GM23338 (cell line): ENCODE measurements around the gene CMSS1. TPM values are rescaled to one million over a fixed set of nuclear protein-coding genes. Genes with fewer than 3 reads are reported as not detected.

ENCODE experiments used
- ATAC-seq: fragments of 200-7000 bp; cut with Tn5 transposase; 3 replicates; pipeline ENCODE4 v1.9.1; 2020
- DNase-seq: peaks from one replicate; pipeline ENCODE4 v3.0.0-alpha.2; 2015; ENCODE audit warnings: low spot score
- H2AFZ ChIP-seq: fragments of 200-600 bp; sonication (generic); 2 replicates; pipeline ENCODE4 v1.8.0; 2016; ENCODE audit warnings: antibody characterized with exemption, mild to moderate bottlenecking, moderate library complexity
- H3F3A ChIP-seq: fragments of 200-600 bp; sonication (generic); replicated peaks from 2 replicates; pipeline ENCODE4 v1.8.0; 2017; ENCODE audit warnings: antibody characterized with exemption, mixed run types, low read depth
- H3K27ac ChIP-seq: fragments of 200-600 bp; sonication (generic); 2 replicates; pipeline ENCODE4 v1.6.1; 2016; ENCODE audit warnings: low read depth
- H3K27me3 ChIP-seq: fragments of 200-600 bp; sonication (generic); 2 replicates; pipeline ENCODE4 v1.8.0; 2016; ENCODE audit warnings: mild to moderate bottlenecking, mixed run types, moderate library complexity; ENCODE audit not compliant: insufficient read depth
- H3K36me3 ChIP-seq: fragments of 200-600 bp; sonication (generic); 2 replicates; pipeline ENCODE4 v1.8.0; 2016; ENCODE audit warnings: mild to moderate bottlenecking; ENCODE audit not compliant: insufficient read depth
- H3K4me1 ChIP-seq: fragments of 200-600 bp; sonication (generic); 2 replicates; pipeline ENCODE4 v1.8.0; 2016; ENCODE audit warnings: mild to moderate bottlenecking, moderate library complexity; ENCODE audit not compliant: insufficient read depth
- H3K4me2 ChIP-seq: fragments of 200-600 bp; sonication (generic); 2 replicates; pipeline ENCODE4 v1.7.1; 2017; ENCODE audit warnings: mixed run types
- H3K4me3 ChIP-seq: fragments of 200-600 bp; sonication (generic); 2 replicates; pipeline ENCODE4 v1.6.1; 2016; ENCODE audit warnings: mixed run types
- H3K79me2 ChIP-seq: fragments of 200-600 bp; sonication (generic); replicated peaks from 2 replicates; pipeline ENCODE4 v1.8.0; 2017; ENCODE audit warnings: mild to moderate bottlenecking; ENCODE audit not compliant: insufficient read depth
- H3K9me2 ChIP-seq: fragments of 200-600 bp; sonication (generic); 2 replicates; pipeline ENCODE4 v1.8.0; 2017; ENCODE audit not compliant: insufficient read depth
- H4K20me1 ChIP-seq: fragments of 200-600 bp; sonication (generic); replicated peaks from 2 replicates; pipeline ENCODE4 v1.8.0; 2017; ENCODE audit warnings: mild to moderate bottlenecking; ENCODE audit not compliant: insufficient read depth
- H3K27ac Mint-ChIP-seq: 2 replicates; pipeline ENCODE4 v1.8.0; 2020; ENCODE audit warnings: inconsistent platforms, mild to moderate bottlenecking, moderate library complexity, mixed read lengths
- H3K27me3 Mint-ChIP-seq: 3 replicates; pipeline ENCODE4 v1.8.0; 2022; ENCODE audit warnings: low read depth, mild to moderate bottlenecking, moderate library complexity, mixed read lengths, inconsistent platforms; ENCODE audit not compliant: insufficient read depth, poor library complexity
- H3K36me3 Mint-ChIP-seq: 3 replicates; pipeline ENCODE4 v1.8.0; 2021; ENCODE audit warnings: low read depth, mild to moderate bottlenecking, inconsistent platforms, moderate library complexity, mixed read lengths
- H3K4me1 Mint-ChIP-seq: 3 replicates; pipeline ENCODE4 v1.8.0; 2020; ENCODE audit warnings: mild to moderate bottlenecking, inconsistent platforms, mixed read lengths
- H3K4me3 Mint-ChIP-seq: 3 replicates; pipeline ENCODE4 v1.8.0; 2021; ENCODE audit warnings: moderate library complexity, mild to moderate bottlenecking, inconsistent platforms, mixed read lengths
- H3K9me3 Mint-ChIP-seq: 3 replicates; pipeline ENCODE4 v1.8.0; 2020; ENCODE audit warnings: moderate library complexity, mild to moderate bottlenecking, inconsistent platforms, mixed read lengths
- CREB1 ChIP-seq: fragments of 250-450 bp; sonication (Bioruptor Pico); IDR thresholded peaks from 2 replicates; pipeline ENCODE4 v1.5.0; 2020; ENCODE audit warnings: low read depth, mild to moderate bottlenecking, moderate library complexity
- EZH2 ChIP-seq: fragments of 200-600 bp; sonication (generic); IDR thresholded peaks from one replicate; pipeline ENCODE4 v1.8.0; 2017; ENCODE audit warnings: antibody characterized with exemption, mild to moderate bottlenecking, low read depth; ENCODE audit not compliant: unreplicated experiment
- EZH2phosphoT487 ChIP-seq: fragments of 200-600 bp; sonication (generic); IDR thresholded peaks from one replicate; pipeline ENCODE4 v1.8.1; 2018; ENCODE audit warnings: antibody characterized with exemption; ENCODE audit not compliant: unreplicated experiment
- JUNB ChIP-seq: IDR thresholded peaks from one replicate; pipeline ENCODE4 v1.6.1; 2016; ENCODE audit warnings: antibody characterized with exemption; ENCODE audit not compliant: unreplicated experiment
- NANOG ChIP-seq: IDR thresholded peaks from 2 replicates; pipeline ENCODE4 v1.6.1; 2016; ENCODE audit warnings: antibody characterized with exemption, borderline replicate concordance
- POLR2AphosphoS5 ChIP-seq: IDR thresholded peaks from 2 replicates; pipeline ENCODE4 v1.6.1; 2016; ENCODE audit warnings: antibody characterized with exemption, low read depth
- STAT1 ChIP-seq: IDR thresholded peaks from one replicate; pipeline ENCODE4 v1.6.1; 2016; ENCODE audit warnings: antibody characterized with exemption; ENCODE audit not compliant: unreplicated experiment
- ZNF114 ChIP-seq: fragments of 250-450 bp; sonication (Bioruptor Pico); IDR thresholded peaks from 2 replicates; pipeline ENCODE4 v1.5.0; 2020; ENCODE audit warnings: mild to moderate bottlenecking, moderate library complexity
- ZNF331 ChIP-seq: fragments of 250-450 bp; sonication (Bioruptor Pico); IDR thresholded peaks from 2 replicates; pipeline ENCODE4 v1.5.0; 2020; ENCODE audit warnings: low read depth, mild to moderate bottlenecking, moderate library complexity
- polyA plus RNA-seq: library from polyadenylated mRNA; unstranded; fragments of >200 nt; fragmentation: Nextera tagmentation; extraction: Ambion mirVana; gene quantifications from 2 replicates; pipeline ENCODE4 v1.2.1, GENCODE V29; 2016
- total RNA-seq: library from RNA; depleted of rRNA; stranded (reverse); fragments of >200 nt; shearing (Covaris generic); gene quantifications from 2 replicates; pipeline ENCODE4 v1.2.3, GENCODE V29; 2014
- TF ChIP-seq, protein P1 (sequence below): IDR thresholded peaks from one replicate; pipeline ENCODE4 v1.6.1; 2018; ENCODE audit warnings: antibody characterized with exemption; ENCODE audit not compliant: unreplicated experiment
- TF ChIP-seq, protein P2 (sequence below): fragments of 250-450 bp; sonication (Bioruptor Pico); IDR thresholded peaks from 2 replicates; pipeline ENCODE4 v1.5.0; 2020; ENCODE audit warnings: mild to moderate bottlenecking, moderate library complexity
- TF ChIP-seq, protein P3 (sequence below), 2 experiments: fragments of 200-600 bp in 1 of 2; sonication (generic) in 1 of 2; conservative IDR thresholded peaks; 2 replicates each; pipeline versions ENCODE4 v1.5.1 to v1.6.1; 2016 to 2017; ENCODE audit warnings: antibody characterized with exemption in 2 of 2, low read depth in 2 of 2, mild to moderate bottlenecking in 2 of 2, moderate library complexity in 1 of 2

CMSS1 gene
- total and polyA plus RNA-seq, 2 experiments from 2014 or later: 39.4 to 187 TPM

DNA sequence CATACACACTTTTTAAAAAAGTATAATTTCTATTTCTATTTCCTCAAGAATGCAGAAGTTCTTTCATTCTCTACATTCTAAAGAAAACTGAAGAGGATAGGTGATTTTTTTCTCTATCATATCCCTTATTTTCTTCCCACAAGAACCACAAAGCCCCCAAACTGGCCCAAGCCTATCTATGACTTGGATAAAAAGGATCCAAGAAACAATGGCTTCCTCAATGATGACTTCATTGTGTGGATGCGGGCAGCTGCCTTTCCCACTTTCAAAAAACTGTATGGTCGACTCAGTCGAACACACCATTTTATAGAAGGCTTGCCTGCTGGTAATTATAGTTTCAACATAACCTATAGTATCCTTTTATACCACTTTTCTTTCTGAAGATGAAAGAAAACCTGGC lies 390.2 kb downstream of the CMSS1 start:
- Histone ChIP-seq H3K4me2 (no peak overlapping the region), H3K9me2 (no peaks in the 10 kb centered on the region), H3K36me3 (no peaks in the 10 kb centered on the region), H2AFZ (no peak overlapping the region), H3F3A (0 out of 2 replicates have a peak, but pooled peaks cover 4% of the 10 kb centered on the region), H4K20me1 (no peaks in the 10 kb centered on the region), H3K27me3 (no peaks in the 10 kb centered on the region), H3K4me3 (no peak overlapping the region), H3K27ac (no peak overlapping the region), H3K79me2 (no peaks in the 10 kb centered on the region), H3K4me1 (peaks cover 25% of the 10 kb centered on the region)
- Mint-ChIP-seq H3K27me3 (peaks cover 3% of the 10 kb centered on the region), H3K27ac (no peak overlapping the region), H3K9me3 (peaks cover 3% of the 10 kb centered on the region; the same call in 2 of the 3 replicates), H3K4me3 (no peak overlapping the region), H3K4me1 (peaks cover 24% of the 10 kb centered on the region), H3K36me3 (no peaks in the 10 kb centered on the region)
- no peak for TF ChIP-seq ZNF331 (CRISPR knock-in tag)
- no peak for ATAC-seq
- no peak for DNase-seq

DNA sequence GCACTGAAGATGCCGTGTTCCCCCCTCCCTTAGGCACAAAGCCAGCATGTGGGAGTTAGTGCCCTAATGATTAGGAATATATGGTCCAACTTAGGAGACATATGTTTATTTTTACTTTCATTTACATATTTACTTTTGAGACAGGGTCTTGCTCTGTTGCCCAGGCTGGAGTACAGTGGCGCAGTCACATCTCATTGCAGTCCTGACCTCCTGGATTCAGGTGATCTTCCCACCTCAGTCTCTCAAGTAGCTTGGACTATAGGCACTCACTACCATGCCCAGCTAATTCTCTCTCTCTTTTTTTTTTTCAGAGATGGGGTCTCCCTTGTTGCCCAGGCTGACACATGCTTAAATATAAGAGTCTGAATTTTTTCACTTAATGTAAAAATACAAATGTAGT lies 391.5 kb downstream of the CMSS1 start:
- ATAC-seq (no peak), DNase-seq (no peak)
- Mint-ChIP-seq H3K27me3 (peaks cover 4% of the 10 kb centered on the region), H3K36me3 (no peaks in the 10 kb centered on the region), H3K4me1 (peaks cover 24% of the 10 kb centered on the region), H3K9me3 (no peaks in the 10 kb centered on the region; the same call in 2 of the 3 replicates), H3K27ac (no peak overlapping the region), H3K4me3 (no peak overlapping the region)
- H2AFZ ChIP-seq: no peak overlapping the region
- H3K9me2 ChIP-seq: no peaks in the 10 kb centered on the region
- H3K4me2 ChIP-seq: no peak overlapping the region
- peaks cover 25% of the 10 kb centered on the region for H3K4me1 ChIP-seq
- no peak overlapping the region for H3K27ac ChIP-seq
- no peaks in the 10 kb centered on the region for H3K36me3 ChIP-seq
- H3K4me3 ChIP-seq: no peak overlapping the region
- no peaks in the 10 kb centered on the region for H3K27me3 ChIP-seq
- 0 out of 2 replicates have a peak, but pooled peaks cover 4% of the 10 kb centered on the region for H3F3A ChIP-seq
- TF ChIP-seq, protein P1, sequence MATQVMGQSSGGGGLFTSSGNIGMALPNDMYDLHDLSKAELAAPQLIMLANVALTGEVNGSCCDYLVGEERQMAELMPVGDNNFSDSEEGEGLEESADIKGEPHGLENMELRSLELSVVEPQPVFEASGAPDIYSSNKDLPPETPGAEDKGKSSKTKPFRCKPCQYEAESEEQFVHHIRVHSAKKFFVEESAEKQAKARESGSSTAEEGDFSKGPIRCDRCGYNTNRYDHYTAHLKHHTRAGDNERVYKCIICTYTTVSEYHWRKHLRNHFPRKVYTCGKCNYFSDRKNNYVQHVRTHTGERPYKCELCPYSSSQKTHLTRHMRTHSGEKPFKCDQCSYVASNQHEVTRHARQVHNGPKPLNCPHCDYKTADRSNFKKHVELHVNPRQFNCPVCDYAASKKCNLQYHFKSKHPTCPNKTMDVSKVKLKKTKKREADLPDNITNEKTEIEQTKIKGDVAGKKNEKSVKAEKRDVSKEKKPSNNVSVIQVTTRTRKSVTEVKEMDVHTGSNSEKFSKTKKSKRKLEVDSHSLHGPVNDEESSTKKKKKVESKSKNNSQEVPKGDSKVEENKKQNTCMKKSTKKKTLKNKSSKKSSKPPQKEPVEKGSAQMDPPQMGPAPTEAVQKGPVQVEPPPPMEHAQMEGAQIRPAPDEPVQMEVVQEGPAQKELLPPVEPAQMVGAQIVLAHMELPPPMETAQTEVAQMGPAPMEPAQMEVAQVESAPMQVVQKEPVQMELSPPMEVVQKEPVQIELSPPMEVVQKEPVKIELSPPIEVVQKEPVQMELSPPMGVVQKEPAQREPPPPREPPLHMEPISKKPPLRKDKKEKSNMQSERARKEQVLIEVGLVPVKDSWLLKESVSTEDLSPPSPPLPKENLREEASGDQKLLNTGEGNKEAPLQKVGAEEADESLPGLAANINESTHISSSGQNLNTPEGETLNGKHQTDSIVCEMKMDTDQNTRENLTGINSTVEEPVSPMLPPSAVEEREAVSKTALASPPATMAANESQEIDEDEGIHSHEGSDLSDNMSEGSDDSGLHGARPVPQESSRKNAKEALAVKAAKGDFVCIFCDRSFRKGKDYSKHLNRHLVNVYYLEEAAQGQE: no peak
- TF ChIP-seq EZH2phosphoT487 (no peak), STAT1 (no peak), NANOG (no peak), ZNF114 (CRISPR knock-in tag) (no peak), CREB1 (CRISPR knock-in tag) (no peak), POLR2AphosphoS5 (no peak), JUNB (no peak), EZH2 (no peak)
- TF ChIP-seq, protein P2, sequence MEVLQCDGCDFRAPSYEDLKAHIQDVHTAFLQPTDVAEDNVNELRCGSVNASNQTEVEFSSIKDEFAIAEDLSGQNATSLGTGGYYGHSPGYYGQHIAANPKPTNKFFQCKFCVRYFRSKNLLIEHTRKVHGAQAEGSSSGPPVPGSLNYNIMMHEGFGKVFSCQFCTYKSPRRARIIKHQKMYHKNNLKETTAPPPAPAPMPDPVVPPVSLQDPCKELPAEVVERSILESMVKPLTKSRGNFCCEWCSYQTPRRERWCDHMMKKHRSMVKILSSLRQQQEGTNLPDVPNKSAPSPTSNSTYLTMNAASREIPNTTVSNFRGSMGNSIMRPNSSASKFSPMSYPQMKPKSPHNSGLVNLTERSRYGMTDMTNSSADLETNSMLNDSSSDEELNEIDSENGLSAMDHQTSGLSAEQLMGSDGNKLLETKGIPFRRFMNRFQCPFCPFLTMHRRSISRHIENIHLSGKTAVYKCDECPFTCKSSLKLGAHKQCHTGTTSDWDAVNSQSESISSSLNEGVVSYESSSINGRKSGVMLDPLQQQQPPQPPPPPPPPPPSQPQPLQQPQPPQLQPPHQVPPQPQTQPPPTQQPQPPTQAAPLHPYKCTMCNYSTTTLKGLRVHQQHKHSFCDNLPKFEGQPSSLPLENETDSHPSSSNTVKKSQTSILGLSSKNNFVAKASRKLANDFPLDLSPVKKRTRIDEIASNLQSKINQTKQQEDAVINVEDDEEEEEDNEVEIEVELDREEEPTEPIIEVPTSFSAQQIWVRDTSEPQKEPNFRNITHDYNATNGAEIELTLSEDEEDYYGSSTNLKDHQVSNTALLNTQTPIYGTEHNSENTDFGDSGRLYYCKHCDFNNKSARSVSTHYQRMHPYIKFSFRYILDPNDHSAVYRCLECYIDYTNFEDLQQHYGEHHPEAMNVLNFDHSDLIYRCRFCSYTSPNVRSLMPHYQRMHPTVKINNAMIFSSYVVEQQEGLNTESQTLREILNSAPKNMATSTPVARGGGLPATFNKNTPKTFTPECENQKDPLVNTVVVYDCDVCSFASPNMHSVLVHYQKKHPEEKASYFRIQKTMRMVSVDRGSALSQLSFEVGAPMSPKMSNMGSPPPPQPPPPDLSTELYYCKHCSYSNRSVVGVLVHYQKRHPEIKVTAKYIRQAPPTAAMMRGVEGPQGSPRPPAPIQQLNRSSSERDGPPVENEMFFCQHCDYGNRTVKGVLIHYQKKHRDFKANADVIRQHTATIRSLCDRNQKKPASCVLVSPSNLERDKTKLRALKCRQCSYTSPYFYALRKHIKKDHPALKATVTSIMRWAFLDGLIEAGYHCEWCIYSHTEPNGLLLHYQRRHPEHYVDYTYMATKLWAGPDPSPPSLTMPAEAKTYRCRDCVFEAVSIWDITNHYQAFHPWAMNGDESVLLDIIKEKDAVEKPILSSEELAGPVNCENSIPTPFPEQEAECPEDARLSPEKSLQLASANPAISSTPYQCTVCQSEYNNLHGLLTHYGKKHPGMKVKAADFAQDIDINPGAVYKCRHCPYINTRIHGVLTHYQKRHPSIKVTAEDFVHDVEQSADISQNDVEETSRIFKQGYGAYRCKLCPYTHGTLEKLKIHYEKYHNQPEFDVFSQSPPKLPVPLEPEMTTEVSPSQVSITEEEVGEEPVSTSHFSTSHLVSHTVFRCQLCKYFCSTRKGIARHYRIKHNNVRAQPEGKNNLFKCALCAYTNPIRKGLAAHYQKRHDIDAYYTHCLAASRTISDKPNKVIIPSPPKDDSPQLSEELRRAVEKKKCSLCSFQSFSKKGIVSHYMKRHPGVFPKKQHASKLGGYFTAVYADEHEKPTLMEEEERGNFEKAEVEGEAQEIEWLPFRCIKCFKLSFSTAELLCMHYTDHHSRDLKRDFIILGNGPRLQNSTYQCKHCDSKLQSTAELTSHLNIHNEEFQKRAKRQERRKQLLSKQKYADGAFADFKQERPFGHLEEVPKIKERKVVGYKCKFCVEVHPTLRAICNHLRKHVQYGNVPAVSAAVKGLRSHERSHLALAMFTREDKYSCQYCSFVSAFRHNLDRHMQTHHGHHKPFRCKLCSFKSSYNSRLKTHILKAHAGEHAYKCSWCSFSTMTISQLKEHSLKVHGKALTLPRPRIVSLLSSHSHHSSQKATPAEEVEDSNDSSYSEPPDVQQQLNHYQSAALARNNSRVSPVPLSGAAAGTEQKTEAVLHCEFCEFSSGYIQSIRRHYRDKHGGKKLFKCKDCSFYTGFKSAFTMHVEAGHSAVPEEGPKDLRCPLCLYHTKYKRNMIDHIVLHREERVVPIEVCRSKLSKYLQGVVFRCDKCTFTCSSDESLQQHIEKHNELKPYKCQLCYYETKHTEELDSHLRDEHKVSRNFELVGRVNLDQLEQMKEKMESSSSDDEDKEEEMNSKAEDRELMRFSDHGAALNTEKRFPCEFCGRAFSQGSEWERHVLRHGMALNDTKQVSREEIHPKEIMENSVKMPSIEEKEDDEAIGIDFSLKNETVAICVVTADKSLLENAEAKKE (CRISPR knock-in tag): no peak
- TF ChIP-seq, protein P3, sequence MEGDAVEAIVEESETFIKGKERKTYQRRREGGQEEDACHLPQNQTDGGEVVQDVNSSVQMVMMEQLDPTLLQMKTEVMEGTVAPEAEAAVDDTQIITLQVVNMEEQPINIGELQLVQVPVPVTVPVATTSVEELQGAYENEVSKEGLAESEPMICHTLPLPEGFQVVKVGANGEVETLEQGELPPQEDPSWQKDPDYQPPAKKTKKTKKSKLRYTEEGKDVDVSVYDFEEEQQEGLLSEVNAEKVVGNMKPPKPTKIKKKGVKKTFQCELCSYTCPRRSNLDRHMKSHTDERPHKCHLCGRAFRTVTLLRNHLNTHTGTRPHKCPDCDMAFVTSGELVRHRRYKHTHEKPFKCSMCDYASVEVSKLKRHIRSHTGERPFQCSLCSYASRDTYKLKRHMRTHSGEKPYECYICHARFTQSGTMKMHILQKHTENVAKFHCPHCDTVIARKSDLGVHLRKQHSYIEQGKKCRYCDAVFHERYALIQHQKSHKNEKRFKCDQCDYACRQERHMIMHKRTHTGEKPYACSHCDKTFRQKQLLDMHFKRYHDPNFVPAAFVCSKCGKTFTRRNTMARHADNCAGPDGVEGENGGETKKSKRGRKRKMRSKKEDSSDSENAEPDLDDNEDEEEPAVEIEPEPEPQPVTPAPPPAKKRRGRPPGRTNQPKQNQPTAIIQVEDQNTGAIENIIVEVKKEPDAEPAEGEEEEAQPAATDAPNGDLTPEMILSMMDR (conservative IDR thresholded peaks at IDR 0.05; ENCODE audit: low read depth in 2 of 2): no peak
- no peaks in the 10 kb centered on the region for H3K79me2 ChIP-seq
- H4K20me1 ChIP-seq: no peaks in the 10 kb centered on the region
